ENCODE data around the gene CIC.
"Not testable (repeated sequence)": the region's sequence is repeated elsewhere in the genome, so short reads cannot be mapped to it uniquely, and the experiment has no call there.

CIC gene

DNA sequence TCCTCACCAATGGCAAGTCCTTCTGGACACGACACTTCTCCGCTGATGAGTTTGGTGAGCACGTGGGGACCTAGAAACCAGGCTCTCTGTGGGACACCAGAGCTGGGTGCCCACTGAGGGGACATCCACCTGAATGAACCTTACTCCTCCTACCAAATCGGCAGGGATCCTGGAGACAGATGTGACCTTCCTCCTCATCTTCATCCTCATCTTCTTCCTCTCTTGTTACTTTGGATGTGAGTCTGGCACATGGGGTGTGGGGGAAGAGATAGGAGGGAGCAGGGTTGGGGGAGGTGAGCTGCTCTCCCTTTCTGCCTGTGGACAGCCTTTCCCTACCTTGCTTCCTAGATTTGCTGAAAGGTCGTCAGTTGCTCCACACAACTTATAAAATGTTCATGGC lies 46.0 kb downstream of the CIC start:
- no peak for DNase-seq

DNA sequence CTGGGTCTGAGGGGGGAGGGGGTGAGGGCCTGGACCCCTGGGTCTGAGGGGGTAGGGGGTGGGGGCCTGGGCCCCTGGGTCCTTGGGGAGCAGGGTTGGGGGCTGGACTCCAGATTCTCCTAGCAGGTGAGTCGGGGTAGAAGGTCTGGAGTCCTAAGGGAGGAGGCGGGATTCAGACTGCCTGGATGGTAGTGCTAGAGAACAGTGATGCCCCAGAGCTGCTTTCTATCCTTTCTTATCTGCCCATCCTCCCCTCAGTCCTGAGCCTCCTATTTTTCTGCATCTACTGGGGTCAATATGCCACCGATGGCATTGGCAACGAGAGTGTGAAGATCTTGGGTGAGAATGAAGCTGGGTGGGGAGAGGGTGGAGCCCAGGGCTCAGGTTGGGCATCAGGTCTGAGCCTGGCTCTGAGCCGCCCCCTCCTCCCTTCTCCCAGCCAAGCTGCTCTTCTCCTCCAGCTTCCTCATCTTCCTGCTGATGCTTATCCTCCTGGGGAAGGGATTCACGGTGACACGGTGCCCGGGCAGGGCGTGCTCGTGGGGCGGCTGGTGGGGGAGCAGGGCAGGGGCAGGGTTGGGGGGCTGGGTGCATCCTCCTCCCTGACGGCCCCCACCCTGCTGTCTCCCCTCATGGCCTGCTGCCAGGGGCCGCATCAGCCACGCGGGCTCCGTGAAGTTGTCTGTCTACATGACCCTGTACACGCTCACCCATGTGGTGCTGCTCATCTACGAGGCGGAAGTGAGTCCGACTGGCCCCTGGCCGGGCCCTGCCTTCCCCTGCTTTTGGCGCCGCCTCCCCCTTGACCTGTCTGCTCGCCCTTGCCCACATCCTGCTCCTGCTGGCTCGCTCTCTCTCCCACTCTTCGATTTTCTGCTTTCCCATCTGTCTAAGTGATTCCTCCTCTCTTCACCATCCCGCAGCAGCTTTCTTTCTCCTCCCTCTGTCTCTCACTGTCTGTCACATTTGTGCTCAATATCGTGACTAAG lies 47.5 kb downstream of the CIC start:
- no peak for DNase-seq

DNA sequence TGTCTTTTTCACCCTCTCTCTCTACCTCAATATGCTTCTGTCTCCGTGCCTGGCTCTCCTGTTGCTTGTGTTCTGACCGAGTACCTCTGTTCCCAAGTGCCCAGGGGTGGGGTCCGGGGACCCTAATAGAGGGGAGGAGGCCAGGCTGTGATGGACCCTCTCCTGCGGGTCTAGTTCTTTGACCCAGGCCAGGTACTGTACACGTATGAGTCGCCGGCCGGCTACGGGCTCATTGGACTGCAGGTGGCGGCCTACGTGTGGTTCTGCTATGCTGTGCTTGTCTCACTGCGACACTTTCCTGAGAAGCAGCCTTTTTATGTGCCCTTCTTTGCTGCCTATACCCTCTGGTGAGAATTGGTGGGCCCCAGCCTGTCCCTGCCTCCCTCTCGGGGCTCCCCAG lies 48.5 kb downstream of the CIC start:
- DNase-seq, result no peak

DNA sequence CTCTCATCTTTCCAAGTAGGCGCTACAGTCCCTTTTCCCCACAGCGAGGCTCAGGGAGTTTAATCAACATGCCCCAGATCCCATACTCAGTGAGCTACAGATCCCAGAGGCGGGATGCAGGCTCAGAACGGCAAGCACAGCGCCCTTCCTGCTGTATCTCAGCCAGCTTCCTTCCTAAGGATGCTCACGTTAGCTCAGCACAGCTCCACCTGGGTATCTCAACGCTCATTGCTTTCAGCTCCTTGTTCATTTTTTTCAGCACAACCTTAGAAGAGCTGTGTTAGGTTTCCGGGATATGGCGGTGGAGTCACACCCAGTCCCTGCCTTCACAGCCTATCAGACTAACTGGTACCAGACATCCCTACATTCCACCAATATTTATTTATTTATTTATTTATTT lies 53.3 kb downstream of the CIC start:
- DNase-seq, result no peak

GRCh38 chr19:42323473-42323851 lies 54.4 kb downstream of the CIC start:
- no peak for DNase-seq

GRCh38 chr19:42323852-42324654 lies 55.0 kb downstream of the CIC start:
- DNase-seq, result peak; percentile 68

- no peak for DNase-seq
These were observed 55.7 kb downstream of the CIC start for GRCh38 chr19:42324655-42325307.

DNA sequence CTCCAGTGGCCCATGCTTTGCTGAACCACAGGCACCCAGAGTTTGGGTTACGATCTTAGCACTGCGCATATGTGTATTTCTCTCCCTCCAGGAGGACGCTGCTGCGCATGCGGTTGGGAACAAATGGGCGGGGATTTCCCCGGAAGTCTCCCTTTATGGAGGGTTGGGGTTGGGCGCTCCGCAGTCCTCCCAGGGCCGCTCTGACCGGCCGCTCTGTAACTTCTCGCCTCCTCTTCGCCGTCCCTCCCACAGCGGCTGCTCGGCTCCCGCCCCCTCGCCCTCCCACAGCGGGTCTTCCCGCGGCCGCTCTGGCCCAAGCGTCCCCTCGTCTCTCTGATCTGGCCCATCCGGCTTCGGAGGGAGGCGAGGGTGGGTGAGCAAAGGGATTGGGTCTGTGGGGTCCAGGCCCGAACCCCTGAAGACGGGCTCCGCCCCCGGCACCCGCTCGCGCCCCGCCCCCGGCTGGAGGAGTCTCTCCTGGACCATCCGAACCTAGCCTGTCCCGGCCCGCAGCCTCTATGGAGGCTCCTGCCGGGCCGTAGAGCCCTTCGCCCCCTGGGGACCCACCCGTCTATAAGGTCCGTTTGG lies 56.4 kb downstream of the CIC start, which contains the start of gene MEGF8:
Gene MEGF8, plus strand, starts transcription at position 328 of the 588 bp plus-strand sequence. CDS start 609 bp downstream, outside the sequence.
- DNase-seq, result peak; percentile 96

DNA sequence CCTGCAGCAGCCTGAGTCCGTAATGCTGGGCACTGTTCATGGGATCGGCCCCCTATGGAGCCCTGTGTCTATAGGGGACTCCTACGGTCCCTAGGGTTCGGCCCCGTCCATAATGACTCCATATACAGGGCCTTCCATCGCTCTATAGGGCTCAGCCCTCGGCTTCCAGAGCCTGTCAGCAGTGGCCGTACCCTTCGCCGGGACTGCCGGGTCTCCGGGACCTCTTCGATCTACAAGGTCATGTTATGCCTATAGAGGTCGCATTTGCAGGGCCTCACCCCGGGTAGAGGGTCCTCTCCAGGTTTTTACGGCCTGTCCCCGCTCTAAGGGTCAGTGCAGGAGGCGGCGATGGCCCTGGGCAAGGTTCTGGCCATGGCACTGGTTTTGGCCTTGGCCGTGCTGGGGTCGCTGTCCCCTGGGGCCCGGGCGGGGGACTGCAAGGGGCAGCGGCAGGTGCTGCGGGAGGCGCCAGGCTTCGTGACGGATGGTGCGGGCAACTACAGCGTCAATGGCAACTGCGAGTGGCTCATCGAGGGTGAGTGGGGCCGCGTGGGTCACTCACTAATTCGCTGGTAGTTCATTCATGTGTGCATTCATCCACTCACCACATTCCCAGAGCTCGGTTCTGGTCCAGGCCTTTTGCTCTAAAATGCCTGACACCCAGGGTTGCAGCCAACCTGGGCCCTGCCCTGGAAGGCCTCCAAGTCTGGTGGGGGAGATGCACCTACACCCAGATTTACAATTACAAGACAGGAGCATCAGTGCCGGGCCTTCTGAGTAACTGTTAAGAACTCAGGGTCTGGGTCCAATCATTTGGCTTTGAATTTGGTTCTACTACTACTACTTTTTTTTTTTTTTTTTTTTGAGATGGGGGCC lies 57.1 kb downstream of the CIC start:
- DNase-seq, result peak; percentile 71

DNA sequence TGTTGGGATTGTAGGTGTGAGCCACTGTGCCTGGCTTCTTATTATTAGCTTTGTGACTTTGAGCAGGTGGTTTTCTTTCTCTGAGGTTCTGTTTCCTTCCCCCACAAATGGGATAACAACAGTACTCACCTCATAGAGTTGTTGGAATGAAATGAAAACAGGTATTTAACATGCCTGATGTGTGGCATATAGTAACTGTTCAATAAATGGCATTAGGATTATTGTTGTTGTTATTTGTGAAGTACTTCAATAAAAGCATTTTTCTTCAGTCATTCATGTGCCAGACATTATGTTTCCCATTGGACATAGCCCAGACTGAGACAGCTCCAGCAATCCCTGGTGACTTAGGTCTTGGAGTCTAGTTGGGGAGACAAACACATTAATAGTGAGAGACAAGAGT lies 57.9 kb downstream of the CIC start:
- no peak for DNase-seq

DNA sequence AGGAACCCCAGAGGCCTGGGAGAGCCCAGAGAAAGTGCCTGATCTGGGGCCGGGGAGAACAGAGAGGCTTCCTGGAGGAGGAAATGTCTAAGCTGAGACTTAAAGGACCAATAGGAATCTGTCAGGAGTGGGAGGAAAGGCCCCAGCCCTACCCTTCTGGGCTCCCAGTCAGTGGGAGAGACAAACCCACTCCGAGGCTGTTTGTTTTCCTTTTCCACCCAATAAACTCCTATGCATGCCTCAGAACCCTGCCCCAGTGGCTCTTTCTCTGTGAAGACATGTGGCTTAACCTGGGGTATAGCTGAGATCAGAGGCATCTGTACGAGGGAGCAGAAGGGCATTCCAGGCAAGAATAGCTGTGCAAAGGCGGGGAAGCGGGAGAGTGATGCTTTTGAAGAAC lies 58.3 kb downstream of the CIC start:
- DNase-seq, result no peak

DNA sequence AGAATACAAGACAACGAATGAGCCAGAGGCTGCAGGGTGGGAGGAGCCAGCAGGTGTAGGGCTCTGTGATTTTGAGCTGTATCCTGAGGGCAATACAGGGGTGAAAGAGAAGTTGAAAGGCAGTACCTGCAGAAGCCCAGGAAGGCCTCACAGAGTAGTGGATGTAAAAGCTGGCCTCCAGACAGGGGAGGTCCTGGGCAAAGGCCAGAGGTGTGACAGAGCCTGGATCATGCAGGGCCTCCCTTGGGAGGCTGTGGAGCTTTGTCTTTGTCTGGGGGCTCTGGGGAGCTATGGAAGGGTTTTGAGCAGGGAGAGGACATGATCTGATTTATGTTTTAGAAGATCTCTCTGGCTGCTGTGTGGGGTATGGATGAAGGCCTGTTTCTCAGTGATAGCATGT lies 59.1 kb downstream of the CIC start:
- DNase-seq, result no peak

GRCh38 chr19:42328854-42329253 lies 59.8 kb downstream of the CIC start:
- DNase-seq, result no peak

GRCh38 chr19:42330241-42330711 lies 61.2 kb downstream of the CIC start:
- no peak for DNase-seq

- not testable (repeated sequence) for DNase-seq
These were observed 62.3 kb downstream of the CIC start for GRCh38 chr19:42331333-42331732.

DNA sequence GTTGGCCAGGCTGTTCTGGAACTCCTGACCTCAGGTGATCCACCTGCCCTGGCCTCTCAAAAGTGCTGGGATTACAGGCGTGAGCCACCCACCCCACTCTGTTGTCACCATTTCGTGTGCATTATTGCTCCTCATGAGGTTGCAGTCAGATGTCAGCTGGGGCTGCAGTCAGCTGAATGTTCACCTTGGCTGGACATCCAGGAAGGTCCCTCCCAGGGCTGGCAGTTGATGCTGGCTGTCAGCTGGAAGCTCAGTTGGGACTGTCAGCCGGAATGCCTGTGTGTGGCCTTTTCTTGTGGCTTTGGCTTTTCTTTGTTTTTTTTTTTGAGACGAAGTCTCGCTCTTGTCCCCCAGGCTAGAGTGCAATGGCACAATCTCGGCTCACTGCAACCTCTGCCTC lies 63.0 kb downstream of the CIC start:
- no peak for DNase-seq

DNA sequence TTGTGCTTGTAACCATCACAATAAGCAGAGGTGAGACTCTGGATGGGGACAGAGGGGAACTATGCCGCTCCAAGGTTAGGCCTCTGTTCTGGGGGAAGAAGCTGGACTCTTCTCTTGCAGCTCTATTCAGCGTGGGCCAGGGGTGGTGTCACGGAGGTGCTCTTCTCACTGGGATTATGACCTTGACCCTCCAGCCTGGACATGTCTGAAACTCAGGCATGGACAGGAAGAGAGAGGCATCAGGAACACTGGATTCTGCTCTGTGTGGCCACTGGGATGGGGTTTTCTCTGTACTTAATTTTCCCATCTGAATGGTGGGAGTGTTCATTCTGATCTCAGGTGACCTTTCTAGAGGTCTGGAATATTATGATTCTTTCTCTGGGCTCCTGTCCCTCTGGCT lies 64.0 kb downstream of the CIC start:
- no peak for DNase-seq

- no peak for DNase-seq
These were observed 65.1 kb downstream of the CIC start for GRCh38 chr19:42333975-42334696.

- DNase-seq, result no peak
These were observed 65.8 kb downstream of the CIC start for GRCh38 chr19:42334697-42335373.

- no peak for DNase-seq
These were observed 66.4 kb downstream of the CIC start for GRCh38 chr19:42335374-42335936.
